ENCODE data around the gene PFDN5. TPM values are rescaled to one million over a fixed set of nuclear protein-coding genes. Genes with fewer than 3 reads are reported as not detected.

Gene PFDN5
- total RNA-seq, 3 donors from 2014 or later (not counting 1 experiment from before 2014, with no cell fraction given): 365 to 450 (median 439) TPM

DNA sequence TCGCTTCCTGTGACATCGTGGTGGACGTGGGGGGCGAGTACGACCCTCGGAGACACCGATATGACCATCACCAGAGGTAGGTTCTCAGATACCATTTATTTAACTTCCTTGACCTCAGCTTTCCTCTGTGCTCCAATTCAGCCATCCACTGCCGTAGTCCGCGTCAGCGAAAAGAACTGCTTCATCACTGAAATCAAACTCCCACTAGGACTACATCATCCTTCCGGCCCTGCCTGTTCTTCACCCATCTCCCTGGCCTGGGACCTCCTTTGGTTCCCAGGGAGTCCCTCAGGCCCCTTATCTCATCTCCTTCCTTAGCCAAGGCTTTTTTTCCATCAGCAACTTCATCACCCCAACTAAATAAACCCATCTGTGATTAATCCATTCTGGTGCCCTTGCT, 4.8 kb downstream of the PFDN5 start:
- H3K27ac ChIP-seq (ENCODE audit: low read length): peak overlapping the region; percentile 60
- ATAC-seq: no peak
- H3K4me1 ChIP-seq (ENCODE audit: control insufficient read depth, insufficient read depth, low read length): peaks cover 42% of the 10 kb centered on the region
- intact Hi-C loops (cut with micrococcal nuclease): no loop called here
- peak overlapping the region; percentile 72 to 89 for H3K27ac Mint-ChIP-seq
- H3K36me3 Mint-ChIP-seq: no peaks in the 10 kb centered on the region
- peak overlapping the region; percentile 89 for H3K4me3 Mint-ChIP-seq
- H3K9me3 ChIP-seq (ENCODE audit: control insufficient read depth, insufficient read depth, low read length): no peaks in the 10 kb centered on the region
- no peak for DNase-seq
- H3K27me3 ChIP-seq (ENCODE audit: control insufficient read depth, insufficient read depth, low read length): no peaks in the 10 kb centered on the region
- 3% methylated on average over 12 of the region's 12 CpGs for WGBS (ENCODE audit: insufficient coverage)
- H3K4me1 Mint-ChIP-seq: peaks cover 60 to 72% of the 10 kb centered on the region in 2 donors
- H3K36me3 ChIP-seq (ENCODE audit: control insufficient read depth, insufficient read depth, low read length): peaks cover 27% of the 10 kb centered on the region
- peak overlapping the region; percentile 78 for H3K4me3 ChIP-seq (ENCODE audit: low read length)
- no peaks in the 10 kb centered on the region for H3K27me3 Mint-ChIP-seq (ENCODE audit: low read depth in 2 of 2)
- no peaks in the 10 kb centered on the region for H3K9me3 Mint-ChIP-seq
- no peak for TF ChIP-seq CTCF (IDR thresholded peaks at IDR 0.05)

DNA sequence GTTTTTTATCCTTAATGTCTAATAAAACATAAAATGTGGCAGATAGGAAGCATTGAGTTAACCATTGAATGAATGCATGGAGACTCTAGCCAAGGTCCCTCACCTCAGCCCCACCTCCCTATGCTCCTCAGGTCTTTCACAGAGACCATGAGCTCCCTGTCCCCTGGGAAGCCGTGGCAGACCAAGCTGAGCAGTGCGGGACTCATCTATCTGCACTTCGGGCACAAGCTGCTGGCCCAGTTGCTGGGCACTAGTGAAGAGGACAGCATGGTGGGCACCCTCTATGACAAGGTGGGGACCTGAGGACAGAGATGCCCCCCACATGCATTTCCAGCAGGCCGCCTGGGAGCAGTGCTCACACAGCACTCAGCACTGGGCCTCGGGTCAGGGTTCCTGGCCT, 7.6 kb downstream of the PFDN5 start:
- peaks cover 47% of the 10 kb centered on the region for H3K36me3 ChIP-seq (ENCODE audit: control insufficient read depth, insufficient read depth, low read length)
- no peaks in the 10 kb centered on the region for H3K27me3 Mint-ChIP-seq (ENCODE audit: low read depth in 2 of 2)

GRCh38 chr12:53306826-53307225, 11.5 kb downstream of the PFDN5 start:
- DNase-seq: no peak
- no peak for TF ChIP-seq CTCF (IDR thresholded peaks at IDR 0.05)

More for the DNA sequence above, 7.6 kb downstream of the PFDN5 start:
- H3K4me1 ChIP-seq (ENCODE audit: control insufficient read depth, insufficient read depth, low read length): peaks cover 31% of the 10 kb centered on the region
- Mint-ChIP-seq H3K27ac (peak overlapping the region in 1 of 2 donors; percentile 19), H3K4me3 (peak overlapping the region; percentile 38), H3K4me1 (peaks cover 37 to 48% of the 10 kb centered on the region in 2 donors), H3K9me3 (no peaks in the 10 kb centered on the region), H3K36me3 (peaks cover 8% of the 10 kb centered on the region)
- no peak for TF ChIP-seq CTCF (IDR thresholded peaks at IDR 0.05)
- WGBS (ENCODE audit: insufficient coverage): 95% methylated on average over 4 of the region's 5 CpGs
- DNase-seq (no peak), ATAC-seq (no peak)
- intact Hi-C loops (cut with micrococcal nuclease): no loop called here
- no peaks in the 10 kb centered on the region for H3K27me3 ChIP-seq (ENCODE audit: control insufficient read depth, insufficient read depth, low read length)
- no peak overlapping the region for H3K4me3 ChIP-seq (ENCODE audit: low read length)
- H3K9me3 ChIP-seq (ENCODE audit: control insufficient read depth, insufficient read depth, low read length): no peaks in the 10 kb centered on the region
- H3K27ac ChIP-seq (ENCODE audit: low read length): no peak overlapping the region

DNA sequence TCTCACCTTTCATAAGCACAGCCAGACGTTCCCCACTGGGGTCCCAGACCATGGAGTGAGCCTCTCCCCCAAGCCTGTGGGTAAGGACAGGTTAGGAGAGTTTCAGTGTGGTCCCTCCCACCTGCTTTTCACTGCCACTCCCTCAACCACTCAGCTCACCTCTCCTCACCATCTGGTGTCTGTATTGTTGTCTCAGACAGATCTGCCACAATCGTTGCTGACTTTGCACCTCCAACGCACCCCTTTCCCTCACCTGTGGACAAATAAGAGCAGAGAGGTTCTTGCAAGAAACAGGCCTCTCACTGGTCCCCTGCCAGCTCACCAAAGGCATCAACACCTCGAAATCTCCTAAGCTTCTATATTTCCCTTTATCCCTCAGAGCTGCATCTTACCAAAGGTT, 12.9 kb downstream of the PFDN5 start:
- Histone ChIP-seq H3K27ac (ENCODE audit: low read length) (no peak overlapping the region), H3K9me3 (ENCODE audit: control insufficient read depth, insufficient read depth, low read length) (no peaks in the 10 kb centered on the region), H3K4me1 (ENCODE audit: control insufficient read depth, insufficient read depth, low read length) (no peaks in the 10 kb centered on the region), H3K36me3 (ENCODE audit: control insufficient read depth, insufficient read depth, low read length) (peaks cover 54% of the 10 kb centered on the region), H3K4me3 (ENCODE audit: low read length) (no peak overlapping the region), H3K27me3 (ENCODE audit: control insufficient read depth, insufficient read depth, low read length) (no peaks in the 10 kb centered on the region)
- TF ChIP-seq CTCF (IDR thresholded peaks at IDR 0.05): no peak
- Mint-ChIP-seq H3K27me3 (ENCODE audit: low read depth in 2 of 2) (no peaks in the 10 kb centered on the region), H3K9me3 (no peaks in the 10 kb centered on the region), H3K4me3 (no peak overlapping the region), H3K27ac (no peak overlapping the region), H3K4me1 (peaks cover 0 to 2% of the 10 kb centered on the region in 2 donors), H3K36me3 (peaks cover 15% of the 10 kb centered on the region)
- DNase-seq (no peak), ATAC-seq (no peak)
- intact Hi-C loops (cut with micrococcal nuclease): no loop called here
- WGBS (ENCODE audit: insufficient coverage): 89% methylated on average over 3 of the region's 4 CpGs

More at GRCh38 chr12:53306826-53307225, 11.5 kb downstream of the PFDN5 start:
- H3K9me3 Mint-ChIP-seq: no peaks in the 10 kb centered on the region
- no peak overlapping the region for H3K4me3 Mint-ChIP-seq
- Histone ChIP-seq H3K4me3 (ENCODE audit: low read length) (no peak overlapping the region), H3K27me3 (ENCODE audit: control insufficient read depth, insufficient read depth, low read length) (no peaks in the 10 kb centered on the region), H3K9me3 (ENCODE audit: control insufficient read depth, insufficient read depth, low read length) (no peaks in the 10 kb centered on the region), H3K36me3 (ENCODE audit: control insufficient read depth, insufficient read depth, low read length) (peaks cover 66% of the 10 kb centered on the region), H3K4me1 (ENCODE audit: control insufficient read depth, insufficient read depth, low read length) (peaks cover 3% of the 10 kb centered on the region), H3K27ac (ENCODE audit: low read length) (no peak overlapping the region)
- no peak for ATAC-seq
- no peak overlapping the region for H3K27ac Mint-ChIP-seq
- peaks cover 8 to 15% of the 10 kb centered on the region in 2 donors for H3K4me1 Mint-ChIP-seq
- no peaks in the 10 kb centered on the region for H3K27me3 Mint-ChIP-seq (ENCODE audit: low read depth in 2 of 2)
- intact Hi-C loops (cut with micrococcal nuclease): no loop called here
- 98% methylated on average over 10 of the region's 10 CpGs for WGBS (ENCODE audit: insufficient coverage)
- peaks cover 15% of the 10 kb centered on the region for H3K36me3 Mint-ChIP-seq

Measured in natural killer cell (primary cell).